RPMI8226 (cell line): ENCODE measurements around the gene LAMB3.
A peak's percentile ranks its signal among the peaks of the same experiment; 100 is the strongest.
"Not testable (repeated sequence)": the region's sequence is repeated elsewhere in the genome, so short reads cannot be mapped to it uniquely, and the experiment has no call there.

Experiments used
- DNase-seq: peaks from one replicate; pipeline ENCODE4 v3.0.0-alpha.2; 2015

Gene LAMB3

GRCh38 chr1:209652121-209652735, at the start of gene LAMB3:
LAMB3 (minus strand) TSS chr1:209652425; CDS start chr1:209650944, 1,481 bp downstream.
- DNase-seq, result no peak

GRCh38 chr1:209700686-209701085, 48.5 kb upstream of the LAMB3 start:
- DNase-seq, result not testable (repeated sequence)

- DNase-seq, result no peak
Observed at GRCh38 chr1:209697126-209697525, 44.9 kb upstream of the LAMB3 start.

GRCh38 chr1:209696673-209697072, 44.4 kb upstream of the LAMB3 start:
- DNase-seq, result no peak

GRCh38 chr1:209692745-209693504, 40.7 kb upstream of the LAMB3 start:
- peak; percentile 86 for DNase-seq

- DNase-seq, result no peak
Observed at GRCh38 chr1:209692296-209692695, 40.1 kb upstream of the LAMB3 start.

- DNase-seq, result no peak
Observed at GRCh38 chr1:209691237-209691636, 39.0 kb upstream of the LAMB3 start.

GRCh38 chr1:209689477-209689876, 37.3 kb upstream of the LAMB3 start:
- DNase-seq, result peak; percentile 84

GRCh38 chr1:209688746-209689234, 36.6 kb upstream of the LAMB3 start:
- no peak for DNase-seq

- DNase-seq, result no peak
Observed at GRCh38 chr1:209686322-209686721, 34.1 kb upstream of the LAMB3 start.

GRCh38 chr1:209685821-209686220, 33.6 kb upstream of the LAMB3 start:
- DNase-seq, result peak; percentile 79

- no peak for DNase-seq
Observed at GRCh38 chr1:209678981-209679539, 26.8 kb upstream of the LAMB3 start.

- DNase-seq, result no peak
Observed at GRCh38 chr1:209675565-209676154, 23.4 kb upstream of the LAMB3 start.

- DNase-seq, result peak; percentile 72
Observed at GRCh38 chr1:209674957-209675564, 22.8 kb upstream of the LAMB3 start, which contains the start of gene G0S2. G0S2 (plus strand) TSS chr1:209675412; CDS start chr1:209675685, 273 bp downstream.

GRCh38 chr1:209673631-209674417, 21.6 kb upstream of the LAMB3 start:
- no peak for DNase-seq

- DNase-seq, result peak; percentile 83
Observed at GRCh38 chr1:209672705-209673630, 20.7 kb upstream of the LAMB3 start.

- no peak for DNase-seq
Observed at GRCh38 chr1:209670441-209671082, 18.3 kb upstream of the LAMB3 start.

- no peak for DNase-seq
Observed at GRCh38 chr1:209667708-209668107, 15.5 kb upstream of the LAMB3 start.

GRCh38 chr1:209667103-209667502, 14.9 kb upstream of the LAMB3 start:
- no peak for DNase-seq

- no peak for DNase-seq
Observed at GRCh38 chr1:209662879-209663327, 10.7 kb upstream of the LAMB3 start.
